Jurkat, Clone E6-1 (cell line): ENCODE data around the gene TMEM117.
"Not testable (repeated sequence)": the region's sequence is repeated elsewhere in the genome, so short reads cannot be mapped to it uniquely, and the experiment has no call there.

ENCODE experiments used
- DNase-seq: peaks from one replicate; pipeline ENCODE4 v3.0.0-alpha.2; 2011; ENCODE audit warnings: low read depth, low spot score
- H3K4me3 ChIP-seq: 2 replicates; pipeline ENCODE4 v1.5.1; 2011; ENCODE audit warnings: mild to moderate bottlenecking, low read length, control low read depth, moderate library complexity

TMEM117 gene

DNA sequence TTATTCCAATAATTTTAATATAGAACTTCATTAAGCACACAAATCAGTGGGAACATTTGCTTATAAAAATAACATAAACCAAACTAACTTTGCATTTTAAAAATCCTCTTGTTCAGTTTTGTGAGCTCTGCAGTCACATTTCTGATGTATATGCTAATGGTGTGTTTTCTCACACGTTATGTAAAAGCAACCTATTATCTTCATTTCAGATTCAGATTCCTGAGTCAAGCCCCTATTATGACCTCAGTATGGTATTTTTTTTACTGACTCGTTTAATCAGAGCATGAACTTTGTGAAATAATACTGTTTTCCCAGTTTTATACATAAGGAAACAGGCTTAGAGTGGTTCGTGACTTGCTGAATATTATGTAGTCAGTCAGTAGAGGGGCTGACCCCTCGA lies 394.0 kb downstream of the TMEM117 start:
- no peak overlapping the region for H3K4me3 ChIP-seq
- no peak for DNase-seq

GRCh38 chr12:44235674-44236073 lies 399.8 kb downstream of the TMEM117 start:
- DNase-seq, result no peak
- H3K4me3 ChIP-seq, result no peak overlapping the region

- no peak for DNase-seq
- H3K4me3 ChIP-seq, result no peak overlapping the region
Observed at GRCh38 chr12:44240186-44240585, 404.3 kb downstream of the TMEM117 start.

- DNase-seq, result no peak
- H3K4me3 ChIP-seq, result no peak overlapping the region
Observed at GRCh38 chr12:44245932-44246331, 410.1 kb downstream of the TMEM117 start.

DNA sequence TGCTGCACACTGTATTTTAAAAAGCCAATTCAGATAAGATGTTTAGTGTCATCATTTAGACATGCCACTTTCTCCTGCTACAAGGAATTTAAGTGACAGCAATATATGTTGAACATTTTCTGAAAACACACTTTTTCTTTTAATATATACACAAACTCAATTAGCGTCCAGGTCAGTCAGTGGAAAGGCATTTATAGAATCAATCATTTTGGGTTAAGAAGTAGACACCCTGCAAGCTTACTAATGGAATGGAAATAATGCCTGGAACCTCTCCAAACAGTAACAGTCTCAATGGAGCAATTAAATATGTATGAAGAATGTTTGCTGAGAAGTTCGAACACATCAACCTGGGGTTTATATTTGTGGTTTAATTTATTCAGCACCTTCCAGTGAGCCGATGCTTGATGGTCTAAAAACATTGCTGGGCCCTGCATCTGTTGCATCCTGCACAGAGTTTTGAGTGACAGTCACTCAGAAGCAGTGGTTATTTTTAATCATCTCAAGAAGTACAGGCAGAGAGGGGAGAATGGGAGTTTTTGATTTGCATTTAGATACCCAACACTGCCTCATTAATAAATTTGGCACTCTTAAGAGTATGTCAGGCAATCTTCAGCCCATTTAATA lies 410.7 kb downstream of the TMEM117 start:
- H3K4me3 ChIP-seq, result no peak overlapping the region

DNA sequence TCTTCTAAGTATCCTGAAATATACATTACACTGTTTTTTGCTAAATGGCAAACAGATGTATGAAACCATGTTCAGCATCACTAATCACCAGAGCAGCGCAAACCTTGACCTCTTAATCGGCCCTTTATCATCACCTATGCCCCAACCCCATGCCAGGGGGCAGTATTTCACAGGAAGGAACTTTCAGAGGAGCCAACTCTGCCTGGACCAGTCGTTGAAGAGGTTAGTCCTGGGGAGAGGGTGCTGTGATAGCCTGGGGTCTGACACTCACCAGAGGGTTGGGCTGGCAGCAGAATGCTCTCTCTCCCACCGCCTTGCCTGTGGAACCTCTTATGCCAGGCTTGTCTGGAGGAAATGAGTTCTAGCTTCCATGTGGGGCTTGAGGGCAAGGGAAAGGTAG lies 411.7 kb downstream of the TMEM117 start:
- DNase-seq, result no peak
- H3K4me3 ChIP-seq, result no peak overlapping the region

More for the DNA sequence above, 410.7 kb downstream of the TMEM117 start:
- no peak for DNase-seq

GRCh38 chr12:44248436-44248835 lies 412.6 kb downstream of the TMEM117 start:
- DNase-seq, result no peak
- no peak overlapping the region for H3K4me3 ChIP-seq

DNA sequence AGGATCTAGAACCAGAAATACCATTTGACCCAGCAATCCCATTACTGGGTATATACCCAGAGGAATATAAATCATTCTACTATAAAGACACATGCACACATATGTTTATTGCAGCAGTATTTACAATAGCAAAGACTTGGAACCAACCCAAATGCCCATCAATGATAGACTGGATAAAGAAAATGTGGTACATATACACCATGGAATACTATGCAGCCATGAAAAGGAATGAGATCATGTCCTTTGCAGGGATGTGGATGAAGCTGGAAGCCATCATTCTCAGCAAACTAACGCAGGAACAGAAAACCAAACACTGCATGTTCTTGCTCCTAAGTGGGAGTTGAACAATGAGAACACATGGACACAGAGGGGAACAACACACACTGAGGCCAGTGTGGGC lies 414.6 kb downstream of the TMEM117 start:
- H3K4me3 ChIP-seq, DNase-seq: not testable (repeated sequence)

- no peak for DNase-seq
- no peak overlapping the region for H3K4me3 ChIP-seq
Observed at GRCh38 chr12:44253338-44253856, 417.5 kb downstream of the TMEM117 start.

DNA sequence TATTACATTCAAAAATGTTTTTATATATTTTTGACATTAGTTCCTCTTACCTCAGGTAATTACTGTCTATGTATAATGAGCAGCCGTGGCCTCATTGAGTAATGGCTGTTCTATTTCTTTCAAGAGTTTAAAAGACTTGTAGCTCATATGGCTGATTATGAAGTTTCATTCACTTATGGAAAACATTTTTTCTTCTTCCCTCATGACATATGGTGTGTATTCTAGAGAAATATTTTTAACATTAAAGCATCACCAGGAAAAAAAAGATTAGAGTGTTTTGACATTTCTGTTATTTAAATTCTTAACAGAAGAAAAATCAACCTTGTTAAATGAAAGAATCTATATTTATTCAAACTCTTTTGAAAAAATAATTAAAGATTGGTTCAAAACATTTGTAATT lies 422.4 kb downstream of the TMEM117 start:
- DNase-seq, result no peak
- H3K4me3 ChIP-seq, result no peak overlapping the region

GRCh38 chr12:44259890-44260289 lies 424.0 kb downstream of the TMEM117 start:
- no peak for DNase-seq
- no peak overlapping the region for H3K4me3 ChIP-seq

DNA sequence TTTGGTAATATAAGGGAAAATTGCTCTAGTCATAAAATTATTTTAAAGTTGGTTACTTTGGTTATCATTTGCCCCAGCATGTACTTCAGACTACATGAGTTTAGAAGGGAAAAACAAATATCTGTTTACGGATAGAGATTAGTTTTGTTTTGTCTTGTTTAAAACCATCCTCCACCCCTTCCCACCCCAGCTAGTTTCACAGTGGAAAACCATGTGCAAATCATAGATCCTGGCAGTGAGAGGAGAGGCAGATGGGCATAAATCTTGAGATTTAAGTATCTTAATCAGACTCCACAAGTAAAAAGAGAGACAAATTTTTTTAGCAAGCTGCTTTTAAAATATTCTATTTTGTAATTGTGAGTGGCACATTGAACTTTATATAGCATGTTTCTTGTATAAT lies 424.7 kb downstream of the TMEM117 start:
- H3K4me3 ChIP-seq, result no peak overlapping the region
- DNase-seq, result no peak

DNA sequence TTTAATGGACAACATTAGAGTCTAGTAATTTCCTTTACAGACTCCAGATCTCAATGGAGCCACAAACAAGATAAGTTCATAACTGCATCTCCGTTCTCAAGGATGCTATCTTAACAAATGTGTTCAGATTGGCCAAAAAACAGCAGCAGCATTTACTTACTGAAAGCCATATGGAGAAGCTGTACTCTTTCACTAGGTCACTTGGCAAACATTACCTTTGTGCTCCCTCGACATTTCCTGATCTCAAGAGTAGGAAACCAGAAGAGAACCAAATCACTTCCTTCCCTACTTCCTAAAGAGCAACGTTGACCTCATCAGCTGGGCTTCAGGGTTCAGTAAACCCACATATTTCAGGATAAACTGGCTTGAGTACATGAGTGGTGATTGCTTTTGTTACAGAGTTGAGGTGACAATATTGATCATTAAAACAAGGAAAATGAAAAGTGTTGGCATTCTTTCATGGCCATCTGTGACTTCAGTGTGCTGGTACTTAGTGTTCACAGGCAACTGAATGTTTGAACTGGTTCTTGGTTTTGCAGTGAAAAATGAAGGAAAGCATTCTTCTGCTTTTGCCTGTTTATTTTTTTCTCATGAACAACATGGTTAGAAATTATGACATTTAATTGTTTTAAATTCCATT lies 449.6 kb downstream of the TMEM117 start:
- H3K4me3 ChIP-seq, result no peak overlapping the region
- DNase-seq, result no peak

- no peak for DNase-seq
- no peak overlapping the region for H3K4me3 ChIP-seq
Observed at GRCh38 chr12:44286336-44286735, 450.5 kb downstream of the TMEM117 start.

DNA sequence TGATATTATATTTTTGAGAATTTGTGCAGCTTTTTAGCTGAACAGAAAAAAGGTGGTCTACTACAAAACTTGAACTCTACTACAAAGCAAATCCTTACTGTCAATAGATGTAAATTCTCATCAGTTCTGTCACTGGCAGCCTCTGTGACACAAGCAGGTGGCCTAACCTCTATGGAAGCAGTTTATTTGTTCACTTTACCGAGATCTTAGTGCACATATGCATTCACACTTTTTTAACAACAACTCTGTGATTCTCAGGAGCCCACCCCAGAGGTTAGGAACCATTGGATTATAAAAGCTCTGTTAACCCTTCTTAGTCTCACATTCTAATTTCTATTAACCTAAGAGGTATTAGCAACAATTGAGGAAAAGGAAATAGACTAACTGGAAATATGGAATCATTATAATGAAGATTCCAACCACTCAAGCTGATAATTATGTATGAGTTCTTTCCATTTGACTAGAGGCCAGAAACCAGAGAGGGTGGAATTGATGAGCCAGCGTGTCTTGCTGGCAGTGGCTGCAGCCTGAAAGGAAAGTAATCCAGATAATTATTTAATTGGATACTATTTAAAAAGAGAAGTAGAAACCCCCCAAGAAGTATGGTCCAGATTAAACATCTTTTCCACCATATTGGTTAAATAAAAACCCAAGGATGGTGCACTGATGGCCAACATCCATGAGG lies 451.1 kb downstream of the TMEM117 start:
- H3K4me3 ChIP-seq, result no peak overlapping the region
- no peak for DNase-seq

DNA sequence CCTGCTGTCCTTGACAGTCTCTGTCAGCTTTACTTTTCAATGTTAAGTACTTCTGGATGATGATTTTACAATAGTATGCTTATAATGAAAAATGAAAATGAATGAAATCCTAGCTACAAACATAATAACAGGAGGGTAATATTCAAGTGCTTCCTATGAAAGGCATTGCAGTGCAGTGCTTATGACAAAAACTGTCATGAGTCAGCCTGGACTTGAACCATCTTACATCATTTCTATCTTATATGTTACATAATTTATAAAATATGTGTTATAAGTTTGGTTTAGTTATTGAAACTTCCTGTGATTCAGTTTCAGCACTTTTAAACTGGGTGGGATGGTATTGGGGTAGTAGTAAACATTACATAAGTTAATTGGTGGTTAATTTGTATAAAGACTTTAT lies 451.7 kb downstream of the TMEM117 start:
- DNase-seq, result no peak
- H3K4me3 ChIP-seq, result no peak overlapping the region

GRCh38 chr12:44294649-44295048 lies 458.8 kb downstream of the TMEM117 start:
- DNase-seq, result no peak

GRCh38 chr12:44295958-44296623 lies 460.2 kb downstream of the TMEM117 start:
- no peak overlapping the region for H3K4me3 ChIP-seq
- no peak for DNase-seq

More at GRCh38 chr12:44294649-44295048, 458.8 kb downstream of the TMEM117 start:
- H3K4me3 ChIP-seq, result no peak overlapping the region

- DNase-seq, result no peak
- H3K4me3 ChIP-seq, result no peak overlapping the region
Observed at GRCh38 chr12:44296624-44297197, 460.8 kb downstream of the TMEM117 start.
